ENCODE measurements around the gene SMCO3.

Gene SMCO3

GRCh38 chr12:14826491-14826890, 12.5 kb upstream of the SMCO3 start:
- DNase-seq: no peak

- DNase-seq: no peak
These were observed 11.3 kb upstream of the SMCO3 start for GRCh38 chr12:14825256-14825655.

- DNase-seq: no peak
These were observed 10.1 kb upstream of the SMCO3 start for GRCh38 chr12:14824012-14824634.

GRCh38 chr12:14811486-14811885, 2.5 kb downstream of the SMCO3 start:
- DNase-seq: no peak

- DNase-seq: no peak
These were observed 3.0 kb downstream of the SMCO3 start for GRCh38 chr12:14810953-14811483.

GRCh38 chr12:14810167-14810952, 3.6 kb downstream of the SMCO3 start:
- DNase-seq: no peak

- no peak for DNase-seq
These were observed 10.2 kb downstream of the SMCO3 start for GRCh38 chr12:14803830-14804160.

GRCh38 chr12:14803011-14803829, 10.8 kb downstream of the SMCO3 start, which contains the start of the genes C12orf60 and WBP11:
Gene C12orf60, plus strand, starts transcription at chr12:14803670. Its CDS starts 19,266 bp downstream, at chr12:14822936.
Gene WBP11, minus strand, starts transcription at chr12:14803478. Its CDS starts 2,095 bp downstream, at chr12:14801383.
- peak; percentile 71 for DNase-seq

- no peak for DNase-seq
These were observed 11.3 kb downstream of the SMCO3 start for GRCh38 chr12:14802721-14803010.

GRCh38 chr12:14802247-14802646, 11.7 kb downstream of the SMCO3 start:
- no peak for DNase-seq

- no peak for DNase-seq
These were observed 18.9 kb downstream of the SMCO3 start for GRCh38 chr12:14795028-14795448.

GRCh38 chr12:14785568-14785967, 28.4 kb downstream of the SMCO3 start:
- no peak for DNase-seq

GRCh38 chr12:14784471-14784870, 29.5 kb downstream of the SMCO3 start:
- DNase-seq: no peak

GRCh38 chr12:14782756-14783155, 31.2 kb downstream of the SMCO3 start:
- no peak for DNase-seq

- no peak for DNase-seq
These were observed 32.4 kb downstream of the SMCO3 start for GRCh38 chr12:14781563-14781962.

GRCh38 chr12:14780859-14781258, 33.1 kb downstream of the SMCO3 start:
- DNase-seq: no peak

- DNase-seq: no peak
These were observed 34.1 kb downstream of the SMCO3 start for GRCh38 chr12:14779834-14780233.

- DNase-seq: no peak
These were observed 36.7 kb downstream of the SMCO3 start for GRCh38 chr12:14777271-14777670.

- DNase-seq: no peak
These were observed 37.6 kb downstream of the SMCO3 start for GRCh38 chr12:14776236-14776961.

GRCh38 chr12:14775636-14775980, 38.4 kb downstream of the SMCO3 start:
- DNase-seq: no peak

GRCh38 chr12:14774906-14775635, 38.9 kb downstream of the SMCO3 start:
- DNase-seq: no peak

Data from cortex of kidney (tissue), 1 donor.